Embryonic facial prominence (tissue), 1 donor: Measurements from ENCODE around the gene CIITA.
"Not testable (repeated sequence)": the region's sequence is repeated elsewhere in the genome, so short reads cannot be mapped to it uniquely, and the experiment has no call there.

ENCODE experiments used
- DNase-seq: peaks from one replicate; pipeline ENCODE4 v3.0.0-alpha.2; 2016; ENCODE audit errors: extremely low spot score

Gene CIITA, protein sequence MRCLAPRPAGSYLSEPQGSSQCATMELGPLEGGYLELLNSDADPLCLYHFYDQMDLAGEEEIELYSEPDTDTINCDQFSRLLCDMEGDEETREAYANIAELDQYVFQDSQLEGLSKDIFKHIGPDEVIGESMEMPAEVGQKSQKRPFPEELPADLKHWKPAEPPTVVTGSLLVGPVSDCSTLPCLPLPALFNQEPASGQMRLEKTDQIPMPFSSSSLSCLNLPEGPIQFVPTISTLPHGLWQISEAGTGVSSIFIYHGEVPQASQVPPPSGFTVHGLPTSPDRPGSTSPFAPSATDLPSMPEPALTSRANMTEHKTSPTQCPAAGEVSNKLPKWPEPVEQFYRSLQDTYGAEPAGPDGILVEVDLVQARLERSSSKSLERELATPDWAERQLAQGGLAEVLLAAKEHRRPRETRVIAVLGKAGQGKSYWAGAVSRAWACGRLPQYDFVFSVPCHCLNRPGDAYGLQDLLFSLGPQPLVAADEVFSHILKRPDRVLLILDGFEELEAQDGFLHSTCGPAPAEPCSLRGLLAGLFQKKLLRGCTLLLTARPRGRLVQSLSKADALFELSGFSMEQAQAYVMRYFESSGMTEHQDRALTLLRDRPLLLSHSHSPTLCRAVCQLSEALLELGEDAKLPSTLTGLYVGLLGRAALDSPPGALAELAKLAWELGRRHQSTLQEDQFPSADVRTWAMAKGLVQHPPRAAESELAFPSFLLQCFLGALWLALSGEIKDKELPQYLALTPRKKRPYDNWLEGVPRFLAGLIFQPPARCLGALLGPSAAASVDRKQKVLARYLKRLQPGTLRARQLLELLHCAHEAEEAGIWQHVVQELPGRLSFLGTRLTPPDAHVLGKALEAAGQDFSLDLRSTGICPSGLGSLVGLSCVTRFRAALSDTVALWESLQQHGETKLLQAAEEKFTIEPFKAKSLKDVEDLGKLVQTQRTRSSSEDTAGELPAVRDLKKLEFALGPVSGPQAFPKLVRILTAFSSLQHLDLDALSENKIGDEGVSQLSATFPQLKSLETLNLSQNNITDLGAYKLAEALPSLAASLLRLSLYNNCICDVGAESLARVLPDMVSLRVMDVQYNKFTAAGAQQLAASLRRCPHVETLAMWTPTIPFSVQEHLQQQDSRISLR

DNA sequence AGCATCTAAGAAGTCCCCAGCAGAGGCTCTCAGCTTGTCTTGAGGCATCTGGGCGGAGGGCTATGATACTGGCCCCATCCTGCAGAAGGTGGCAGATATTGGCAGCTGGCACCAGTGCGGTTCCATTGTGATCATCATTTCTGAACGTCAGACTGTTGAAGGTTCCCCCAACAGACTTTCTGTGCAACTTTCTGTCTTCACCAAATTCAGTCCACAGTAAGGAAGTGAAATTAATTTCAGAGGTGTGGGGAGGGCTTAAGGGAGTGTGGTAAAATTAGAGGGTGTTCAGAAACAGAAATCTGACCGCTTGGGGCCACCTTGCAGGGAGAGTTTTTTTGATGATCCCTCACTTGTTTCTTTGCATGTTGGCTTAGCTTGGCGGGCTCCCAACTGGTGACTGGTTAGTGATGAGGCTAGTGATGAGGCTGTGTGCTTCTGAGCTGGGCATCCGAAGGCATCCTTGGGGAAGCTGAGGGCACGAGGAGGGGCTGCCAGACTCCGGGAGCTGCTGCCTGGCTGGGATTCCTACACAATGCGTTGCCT lies at the start of gene CIITA:
Gene CIITA, plus strand, starts transcription at position 404 of the 543 bp plus-strand sequence. Its CDS starts 129 bp downstream, at position 533.
- DNase-seq: no peak

DNA sequence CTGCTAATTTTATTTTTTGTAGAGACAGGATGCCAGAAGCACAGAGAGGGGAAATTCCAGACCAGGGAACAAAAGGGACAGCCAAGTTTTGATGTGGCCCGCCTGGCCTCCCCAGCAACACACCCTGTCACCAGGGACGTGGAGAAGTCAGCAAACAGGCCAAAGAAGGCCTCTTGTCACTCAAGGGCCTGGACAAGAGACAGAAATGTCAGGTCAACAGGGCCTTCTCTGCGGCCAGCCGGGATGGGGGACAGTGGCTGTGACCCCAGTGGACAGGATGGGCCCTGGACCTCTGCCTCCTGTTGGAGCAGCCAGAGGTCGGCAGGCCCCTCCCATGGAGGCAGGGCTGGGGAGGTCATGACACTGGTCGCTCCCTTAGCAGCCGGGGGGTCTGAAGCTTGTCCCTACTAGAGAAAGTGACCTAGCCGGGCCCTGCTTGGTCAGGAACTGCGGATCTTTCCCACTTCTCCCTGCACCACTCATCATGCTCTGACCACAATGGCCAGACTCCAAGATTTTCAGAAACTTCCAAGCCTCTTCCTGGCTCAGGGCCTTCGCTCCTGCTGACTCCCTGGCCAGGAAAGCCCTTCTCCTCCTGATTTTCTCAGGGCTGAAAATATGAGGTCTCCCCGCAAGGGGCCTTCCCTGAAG lies 49.2 kb upstream of the CIITA start:
- DNase-seq: peak; percentile 18

DNA sequence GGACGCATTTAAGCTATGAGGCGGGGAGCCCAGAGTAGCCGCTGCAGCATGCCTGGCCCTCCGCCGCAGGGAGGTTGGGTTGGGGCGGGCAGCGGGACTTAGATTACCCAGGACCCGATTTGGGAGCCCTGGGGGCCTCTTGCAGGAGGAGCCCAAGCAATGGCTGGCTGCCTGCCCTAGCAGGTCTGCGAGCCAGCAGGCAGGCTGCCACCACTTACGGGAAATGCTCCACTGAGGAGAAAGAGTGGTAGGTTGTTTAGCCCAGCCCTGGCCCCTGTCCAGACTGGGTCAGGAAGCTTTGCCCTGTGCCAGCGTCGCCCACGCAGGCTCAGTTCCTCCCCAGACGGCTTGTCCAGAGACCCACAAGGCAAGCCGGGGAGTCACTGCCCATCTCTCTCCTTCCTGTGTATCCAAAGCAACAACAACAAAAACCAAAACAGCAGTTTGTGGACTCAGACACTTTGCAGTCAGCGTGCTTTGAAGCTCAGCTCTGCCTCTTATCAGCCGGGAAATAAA lies 48.1 kb upstream of the CIITA start:
- peak; percentile 27 for DNase-seq

DNA sequence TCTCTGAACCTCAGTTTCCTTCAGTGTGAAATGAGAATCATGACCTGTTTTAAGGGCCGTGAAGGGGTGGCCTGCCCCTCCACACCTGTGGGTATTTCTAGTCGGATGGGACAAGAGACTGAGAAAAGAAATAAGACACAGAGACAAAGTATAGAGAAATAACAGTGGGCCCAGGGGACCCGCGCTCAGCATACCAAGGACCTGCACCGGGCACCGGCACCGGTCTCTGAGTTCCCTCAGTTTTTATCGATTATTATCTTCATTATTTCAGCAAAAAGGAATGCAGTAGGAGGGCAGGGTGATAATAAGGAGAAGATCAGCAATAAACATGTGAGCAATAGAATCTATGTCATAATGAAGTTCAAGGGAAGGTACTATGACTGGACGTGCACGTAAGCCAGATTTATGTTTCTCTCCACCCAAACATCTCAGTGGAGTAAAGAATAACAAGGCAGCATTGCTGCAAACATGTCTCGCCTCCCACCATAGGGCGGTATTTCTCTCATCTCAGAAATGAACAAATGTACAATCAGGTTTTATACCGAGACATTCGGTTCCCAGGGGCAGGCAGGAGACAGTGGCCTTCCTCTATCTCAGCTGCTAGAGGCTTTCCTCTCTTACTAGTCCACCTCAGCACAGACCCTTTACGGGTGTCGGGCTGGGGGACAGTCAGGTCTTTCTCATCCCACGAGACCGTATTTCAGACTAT lies 47.5 kb upstream of the CIITA start:
- DNase-seq: not testable (repeated sequence)

DNA sequence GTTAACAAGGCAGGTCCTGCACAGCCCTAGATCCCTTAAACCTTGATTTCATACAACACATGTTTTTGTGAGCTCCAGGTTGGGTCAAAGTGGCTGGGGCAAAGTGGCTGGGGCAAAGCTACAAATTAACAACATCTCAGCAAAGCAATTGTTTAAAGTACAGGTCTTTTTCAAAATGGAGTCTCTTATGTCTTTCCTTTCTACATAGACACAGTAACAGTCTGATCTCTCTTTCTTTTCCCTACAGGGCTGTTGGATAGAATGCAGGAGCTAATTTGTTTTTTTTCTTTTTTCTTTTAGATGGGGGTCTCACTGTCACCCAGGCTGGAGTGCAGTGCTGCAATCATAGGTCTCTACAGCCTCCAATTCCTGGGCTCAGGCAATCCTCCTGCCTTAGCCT lies 46.8 kb upstream of the CIITA start:
- not testable (repeated sequence) for DNase-seq

DNA sequence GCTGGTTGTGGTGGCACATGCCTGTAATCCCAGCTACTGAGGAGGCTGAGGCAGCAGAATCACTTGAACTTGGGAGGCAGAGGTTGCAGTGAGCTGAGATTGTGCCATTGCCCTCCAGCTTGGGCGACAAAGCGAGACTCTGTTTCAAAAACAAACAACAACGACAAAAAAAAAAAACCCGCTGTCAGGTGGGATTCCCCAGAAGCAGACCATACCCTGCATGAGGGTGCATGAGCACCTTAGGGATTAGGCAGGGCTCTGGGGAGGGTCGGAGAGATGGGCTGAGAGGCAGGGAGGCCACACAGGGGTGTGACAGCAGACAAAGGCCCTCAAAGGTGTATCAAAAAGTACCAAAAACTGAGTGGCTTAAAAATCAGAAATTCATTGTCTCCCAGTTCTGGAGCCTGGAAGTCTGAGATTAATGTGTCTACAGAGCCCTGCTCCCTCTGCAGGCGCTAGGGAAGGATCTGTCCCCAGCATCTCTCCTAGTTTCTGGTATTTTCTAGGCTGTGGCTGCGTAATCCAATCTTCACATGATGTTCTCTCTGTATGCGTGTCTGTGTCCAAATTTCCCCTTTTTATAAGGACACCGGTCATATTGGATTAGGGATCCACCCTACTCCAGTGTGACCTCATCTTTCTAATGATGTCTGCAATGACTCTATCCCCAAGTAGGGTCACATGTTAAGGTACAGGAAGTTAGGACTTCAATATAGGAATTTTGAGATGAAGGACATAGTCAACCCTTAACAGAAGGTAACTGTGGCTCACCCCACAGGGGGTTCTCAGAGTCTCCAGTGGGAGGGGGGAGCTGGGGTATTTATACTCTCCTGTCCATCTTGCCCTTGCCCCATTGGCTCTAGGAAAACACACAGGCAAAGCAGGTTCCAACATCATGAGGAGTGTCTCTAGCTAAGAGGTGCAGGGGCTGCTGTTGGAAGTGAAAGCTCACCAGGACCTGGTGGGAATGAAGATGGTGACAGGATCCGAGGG lies 44.8 kb upstream of the CIITA start:
- DNase-seq: no peak

DNA sequence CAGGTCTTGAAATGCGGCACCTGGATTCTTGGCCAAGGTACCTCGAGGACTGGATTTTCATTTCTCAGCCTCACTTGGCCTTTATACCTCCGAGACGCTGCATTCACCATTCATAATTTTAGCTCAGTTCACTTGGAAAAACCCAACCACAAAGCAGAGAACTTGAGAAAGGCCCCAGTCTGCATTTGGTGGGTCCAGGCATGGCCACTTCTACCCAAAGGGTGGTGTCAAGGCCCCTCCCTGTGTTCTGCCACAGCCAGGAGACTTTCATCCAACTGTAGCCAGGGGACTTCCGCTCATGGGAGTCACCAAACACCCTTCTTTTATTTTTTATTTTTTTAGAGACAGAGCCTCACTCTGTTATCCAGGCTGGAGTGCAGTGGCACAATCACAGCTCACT lies 43.7 kb upstream of the CIITA start:
- no peak for DNase-seq

DNA sequence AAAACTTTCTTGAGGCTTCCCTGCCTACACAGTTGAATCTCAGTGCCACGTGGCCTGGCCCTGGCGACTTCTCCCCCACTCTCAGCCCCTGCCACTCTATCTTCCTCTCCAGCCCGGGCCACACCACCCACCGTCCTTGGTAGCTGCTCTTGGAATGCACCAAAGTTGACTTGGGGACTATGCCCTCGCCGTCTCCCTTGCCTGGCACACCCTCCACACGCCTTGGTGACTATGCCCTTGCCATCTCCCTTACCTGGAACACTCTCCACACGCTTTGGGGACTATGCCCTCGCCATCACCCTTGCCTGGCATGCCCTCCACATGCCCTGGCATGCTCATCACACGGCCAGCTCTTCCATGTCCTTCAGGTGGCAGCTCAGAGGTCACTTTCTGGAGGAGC lies 42.9 kb upstream of the CIITA start:
- no peak for DNase-seq

DNA sequence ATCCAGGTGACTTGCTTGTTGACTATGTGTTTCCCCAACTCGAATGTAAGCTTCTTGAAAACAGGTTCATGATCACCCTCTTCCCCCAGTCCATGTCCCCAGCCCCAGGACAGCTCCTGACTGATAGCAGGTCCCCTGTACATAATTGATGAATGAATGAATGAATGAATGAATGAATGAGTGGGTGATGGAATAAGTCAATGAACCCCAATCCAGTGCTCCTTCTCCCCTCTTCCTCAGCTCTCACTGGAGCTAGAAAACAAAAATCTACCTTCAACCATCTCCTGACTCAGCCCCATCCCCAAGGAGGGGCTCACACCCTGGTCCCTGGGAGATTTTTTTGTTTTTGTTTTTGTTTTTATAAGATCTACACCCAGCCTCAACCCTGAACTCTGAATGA lies 42.2 kb upstream of the CIITA start:
- DNase-seq: no peak

DNA sequence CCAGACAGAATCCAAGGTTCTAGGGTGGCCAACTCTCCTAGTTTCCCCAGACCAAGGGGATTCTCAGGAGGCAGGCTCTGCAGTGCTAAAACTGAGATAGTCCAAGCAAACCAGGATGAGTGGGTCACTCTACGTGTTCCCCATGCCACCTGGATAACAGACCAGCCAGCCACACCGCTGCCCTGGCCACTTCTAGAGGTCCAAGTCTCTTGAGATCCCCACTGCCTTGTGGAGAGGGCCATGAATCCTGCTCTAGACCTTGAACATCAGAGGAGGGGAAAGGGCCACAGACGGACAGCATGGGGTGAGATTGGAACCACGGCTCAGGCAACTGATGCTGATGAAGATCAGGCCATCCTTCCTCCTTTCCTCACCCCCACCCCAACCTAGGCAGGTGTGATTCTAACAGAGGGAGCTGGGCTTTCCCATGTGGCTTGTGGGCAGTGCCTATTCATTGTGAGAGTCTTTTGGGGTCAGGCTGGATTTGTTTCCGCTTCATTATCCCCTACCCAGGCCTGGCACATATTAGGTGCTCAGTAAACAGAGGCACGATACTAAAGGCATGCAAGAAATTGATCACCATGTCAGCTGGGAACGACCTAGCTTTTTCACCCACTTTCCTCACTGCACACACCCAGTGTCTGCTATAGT lies 41.6 kb upstream of the CIITA start:
- DNase-seq: no peak

DNA sequence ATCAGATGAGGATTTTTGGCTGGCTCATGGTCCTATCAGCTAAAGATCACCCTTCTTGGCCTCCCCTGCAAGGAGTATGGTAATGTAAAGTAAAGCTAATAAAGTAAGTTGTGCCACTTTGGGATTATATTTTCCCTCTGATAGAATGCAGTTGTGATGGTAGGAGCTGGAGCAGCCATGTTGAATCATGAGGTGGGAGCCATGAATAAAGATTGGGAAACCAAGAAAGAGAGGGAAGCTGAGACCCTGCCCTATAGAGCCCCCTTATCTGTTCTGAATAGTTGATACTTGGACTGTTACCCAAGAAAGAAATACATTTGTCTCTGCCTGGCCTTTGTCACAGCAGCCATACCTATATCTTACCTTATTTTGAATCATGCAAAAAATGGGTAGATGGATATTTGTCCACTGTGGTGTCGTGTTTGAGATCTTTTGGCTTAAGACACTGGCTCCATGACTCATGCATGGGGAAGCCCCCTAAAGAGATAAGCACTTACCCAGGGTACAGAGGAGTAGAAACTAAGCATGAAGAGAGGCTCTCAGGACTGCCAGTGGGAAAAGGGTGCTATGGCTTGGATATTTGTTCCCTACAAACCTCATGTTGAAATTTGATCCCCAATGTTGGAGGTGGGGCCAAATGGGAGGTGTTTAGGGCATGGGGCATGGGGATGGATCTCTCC lies 40.7 kb upstream of the CIITA start:
- no peak for DNase-seq

DNA sequence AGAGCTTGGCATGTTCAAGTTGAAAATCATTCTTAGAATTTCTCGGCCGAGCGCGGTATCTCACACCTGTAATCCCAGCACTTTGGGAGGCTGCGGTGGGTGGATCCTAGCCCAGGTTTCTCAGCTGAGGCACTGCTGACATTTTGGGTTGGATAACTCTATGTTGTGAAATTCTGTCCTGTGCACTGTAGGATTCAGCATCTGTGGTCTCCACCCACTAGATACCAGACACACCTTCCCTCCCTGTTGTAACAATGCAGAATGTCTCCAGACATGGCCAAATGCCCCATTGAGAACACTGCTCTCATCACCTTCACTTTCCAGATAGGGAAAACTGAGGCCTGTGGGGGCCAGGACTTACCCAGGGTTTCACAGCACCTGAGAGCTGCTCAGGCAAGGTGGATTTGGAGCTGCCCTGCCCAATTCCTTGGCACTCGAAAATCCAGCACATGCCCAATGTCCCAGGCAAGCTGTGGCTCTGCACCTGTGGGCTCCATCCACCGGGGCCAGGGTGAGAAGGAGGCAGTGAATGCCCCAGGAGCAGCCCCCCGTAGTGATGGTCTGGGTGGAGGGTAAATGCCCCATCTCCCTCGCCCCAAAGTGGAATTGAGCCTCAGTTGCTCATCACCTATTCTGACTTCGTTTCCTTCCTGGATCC lies 38.3 kb upstream of the CIITA start:
- no peak for DNase-seq

DNA sequence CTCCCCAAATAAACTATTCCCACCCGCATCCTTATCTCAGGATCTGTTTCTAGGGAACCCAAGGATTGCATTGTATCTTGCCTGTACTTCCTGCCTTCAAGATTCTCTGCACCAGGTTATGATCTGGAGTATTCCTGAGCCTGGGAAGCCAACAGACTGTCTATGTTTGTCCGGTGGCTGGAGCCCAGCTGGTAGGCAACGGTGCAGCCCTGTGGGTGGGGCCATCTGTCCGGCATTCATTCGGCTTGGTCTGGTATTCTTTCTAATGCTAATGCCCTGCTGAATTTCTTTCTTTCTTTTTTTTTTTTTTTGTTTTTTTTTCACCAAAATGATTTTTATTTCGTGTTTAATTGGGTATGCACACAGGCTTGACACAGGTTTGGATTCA lies 37.7 kb upstream of the CIITA start:
- no peak for DNase-seq

DNA sequence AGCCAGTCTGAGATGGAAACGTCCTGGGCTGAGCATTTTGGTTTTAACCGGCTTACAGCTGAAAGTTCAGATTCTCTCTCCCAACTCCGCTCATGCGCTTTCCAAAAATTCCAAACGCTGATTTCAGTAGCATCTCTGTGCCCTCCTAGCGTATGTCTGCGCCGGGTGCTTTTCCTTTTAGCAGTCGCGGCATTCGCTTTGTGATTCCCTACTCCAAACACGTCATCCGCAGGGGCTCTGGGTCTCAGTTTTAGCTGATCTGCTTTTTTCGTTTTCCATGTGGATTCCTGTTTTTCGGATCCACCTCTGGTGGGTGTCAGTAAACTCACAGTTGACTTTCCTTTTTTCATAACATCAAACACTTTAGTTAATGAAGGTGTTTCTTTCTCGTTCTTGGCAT lies 36.3 kb upstream of the CIITA start:
- DNase-seq: no peak

DNA sequence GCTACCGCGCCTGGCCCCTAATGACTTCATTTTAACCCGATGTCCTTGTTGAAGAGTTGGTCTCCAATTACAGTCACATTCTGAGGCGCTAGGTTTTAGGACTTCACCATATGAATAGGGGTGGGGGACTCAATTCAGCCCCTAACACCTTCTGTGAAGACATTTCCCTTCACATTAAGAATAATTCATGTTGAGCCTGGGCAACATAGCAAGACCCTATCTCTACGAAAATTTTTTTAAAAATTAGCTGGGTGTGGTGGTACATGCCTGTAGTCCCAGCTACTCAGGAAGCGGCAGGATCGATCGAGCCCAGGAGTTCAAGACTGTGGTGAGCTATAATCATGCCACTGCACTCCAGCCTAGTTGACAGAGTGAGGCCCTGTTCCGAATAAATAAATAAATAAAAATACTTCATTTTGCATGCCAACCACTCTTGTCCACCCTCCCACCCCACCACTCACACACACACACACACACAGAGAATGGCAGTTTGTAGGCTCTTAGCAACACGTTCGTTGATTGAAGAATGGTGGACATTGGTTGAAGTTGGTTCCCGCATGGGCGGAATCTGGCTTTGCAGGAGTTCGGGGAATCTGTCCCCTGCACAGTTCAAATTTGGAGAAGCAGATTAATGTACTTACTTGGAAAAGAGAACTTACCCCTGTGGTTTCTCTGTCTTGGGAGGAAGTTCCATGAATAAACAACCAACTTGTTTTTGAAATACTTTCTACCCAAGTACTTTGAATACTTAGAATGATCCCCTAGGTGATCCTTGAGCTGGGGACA lies 30.6 kb upstream of the CIITA start:
- DNase-seq: no peak

DNA sequence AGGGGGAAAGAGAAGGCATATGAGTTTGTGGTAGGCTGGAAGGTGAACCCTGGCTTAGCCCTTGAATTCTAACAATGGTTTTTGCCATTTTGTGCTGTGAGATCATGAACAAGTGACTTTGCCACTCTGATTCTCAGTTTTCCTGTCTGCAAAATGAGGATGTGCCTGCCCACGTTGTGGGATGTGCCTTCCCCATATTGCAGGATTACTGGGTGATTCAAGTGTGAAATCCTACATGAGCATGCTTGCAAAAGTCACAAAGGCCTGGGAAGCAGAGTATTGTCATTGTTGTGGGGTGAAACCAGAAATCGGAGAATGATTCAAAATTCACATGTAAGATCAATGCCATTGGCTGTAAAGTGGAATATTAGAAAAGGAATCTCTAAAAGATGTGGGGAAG lies 29.8 kb upstream of the CIITA start:
- DNase-seq: no peak
